A549 (cell line): ENCODE results near the gene SWI5. TPM values are rescaled to one million over a fixed set of nuclear protein-coding genes. Genes with fewer than 3 reads are reported as not detected.

Source experiments
- ATAC-seq, 2 experiments: fragments of 200-7000 bp in 1 of 2; fragments of >200 bp in 1 of 2; cut with Nextera tagmentation in 1 of 2; cut with Tn5 transposase in 1 of 2; 3 replicates each; pipeline versions ENCODE4 v1.8.0 to v1.9.1; 2018 to 2020; ENCODE audit warnings: mild to moderate bottlenecking in 1 of 2, moderate library complexity in 1 of 2
- CTCF ChIA-PET: fragments of 300-600 bp; sonication (Branson Sonifier 250); formaldehyde crosslinking; extraction: SDS; loops from one replicate; lab custom pipeline; 2021; ENCODE audit warnings: antibody characterized with exemption, inconsistent platforms; lab: Yijun Ruan, JAX
- POLR2A ChIA-PET: fragments of 350-600 bp; formaldehyde crosslinking; extraction: SDS; loops from one replicate; lab custom pipeline; 2021; ENCODE audit warnings: antibody characterized with exemption, inconsistent platforms; lab: Yijun Ruan, JAX
- DNase-seq, 2 experiments: peaks; one replicate each; pipeline versions ENCODE4 v3.0.0 to v3.0.0-alpha.2; 2011 to 2016; ENCODE audit warnings: low read depth in 1 of 2, low spot score in 1 of 2
- FAIRE-seq: peaks from 2 replicates; lab custom pipeline; 2011; peaks lifted over from hg19 to GRCh38; lab: Jason Lieb, UNC
- H3K27ac ChIP-seq, 2 experiments: fragments of >200 bp; sonication (Bioruptor Twin); formaldehyde crosslinking; 3 replicates each; pipeline ENCODE4 v1.5.1; 2016 to 2017
- H3K4me1 ChIP-seq: fragments of >200 bp; sonication (Bioruptor Twin); formaldehyde crosslinking; 3 replicates; pipeline ENCODE4 v1.6.1; 2016
- H3K4me2 ChIP-seq: fragments of >200 bp; sonication (Bioruptor Twin); formaldehyde crosslinking; 3 replicates; pipeline ENCODE4 v1.6.1; 2016
- H3K4me3 ChIP-seq: fragments of >200 bp; sonication (Bioruptor Twin); formaldehyde crosslinking; 3 replicates; pipeline ENCODE4 v1.5.1; 2016
- H3K9me3 ChIP-seq: fragments of >200 bp; sonication (Bioruptor Twin); formaldehyde crosslinking; 3 replicates; pipeline ENCODE4 v1.6.1; 2016
- CEBPB ChIP-seq, 2 experiments: fragments of >200 bp in 1 of 2; sonication (Bioruptor Twin) in 1 of 2; formaldehyde crosslinking in 1 of 2; IDR thresholded peaks; 2 replicates each; pipeline ENCODE4 v1.6.1; 2012 to 2016
- CHD2 ChIP-seq: fragments of 150-350 bp; IDR thresholded peaks from 2 replicates; pipeline ENCODE4 v1.6.1; 2014; ENCODE audit warnings: low read length; ENCODE audit not compliant: partially characterized antibody
- EP300 ChIP-seq, 2 experiments: fragments of >200 bp; sonication (Bioruptor Twin); formaldehyde crosslinking; IDR thresholded peaks; 2 replicates in 1 of 2; 3 replicates in 1 of 2; pipeline ENCODE4 v1.6.1; 2016 to 2017
- FOSL2 ChIP-seq, 2 experiments: fragments of 450-650 bp in 1 of 2; fragments of >200 bp in 1 of 2; sonication (Bioruptor Twin) in 1 of 2; formaldehyde crosslinking; IDR thresholded peaks; 2 replicates each; pipeline versions ENCODE4 v1.5.0 to v1.6.1; 2016 to 2020; ENCODE audit warnings: mild to moderate bottlenecking in 1 of 2, moderate library complexity in 1 of 2
- FOXS1 ChIP-seq: fragments of 250-450 bp; sonication (Bioruptor Pico); IDR thresholded peaks from 2 replicates; pipeline ENCODE4 v1.5.0; 2020; ENCODE audit warnings: mild to moderate bottlenecking, moderate library complexity
- HDAC2 ChIP-seq: fragments of 200-600 bp; sonication (generic); IDR thresholded peaks from 2 replicates; pipeline ENCODE4 v1.6.1; 2016
- HES2 ChIP-seq: fragments of >200 bp; sonication (Bioruptor Twin); formaldehyde crosslinking; IDR thresholded peaks from 2 replicates; pipeline ENCODE4 v1.6.1; 2016
- HEYL ChIP-seq: fragments of 250-450 bp; sonication (Bioruptor Pico); IDR thresholded peaks from 2 replicates; pipeline ENCODE4 v1.8.0; 2021; ENCODE audit warnings: mild to moderate bottlenecking, moderate library complexity
- HMGXB4 ChIP-seq: fragments of 250-450 bp; sonication (Bioruptor Pico); IDR thresholded peaks from 2 replicates; pipeline ENCODE4 v1.5.0; 2021; ENCODE audit warnings: mild to moderate bottlenecking, moderate library complexity, borderline replicate concordance
- HOXA7 ChIP-seq: fragments of 250-450 bp; sonication (Bioruptor Pico); IDR thresholded peaks from 2 replicates; pipeline ENCODE4 v1.5.0; 2020; ENCODE audit warnings: mild to moderate bottlenecking, moderate library complexity
- HOXB5 ChIP-seq: fragments of 250-450 bp; sonication (Bioruptor Pico); IDR thresholded peaks from 2 replicates; pipeline ENCODE4 v1.5.0; 2020; ENCODE audit warnings: mild to moderate bottlenecking, moderate library complexity
- JUNB ChIP-seq: fragments of >200 bp; sonication (Bioruptor Twin); formaldehyde crosslinking; IDR thresholded peaks from 2 replicates; pipeline ENCODE4 v1.6.1; 2016
- KDM5A ChIP-seq: fragments of 200-600 bp; sonication (generic); IDR thresholded peaks from 2 replicates; pipeline ENCODE4 v1.6.1; 2016; ENCODE audit warnings: antibody characterized with exemption, mild to moderate bottlenecking
- MAFK ChIP-seq: fragments of 450-650 bp; IDR thresholded peaks from 2 replicates; pipeline ENCODE4 v1.6.1; 2014; ENCODE audit not compliant: partially characterized antibody
- MAX ChIP-seq: IDR thresholded peaks from 2 replicates; pipeline ENCODE4 v1.6.1; 2012
- MYC ChIP-seq: IDR thresholded peaks from 2 replicates; pipeline ENCODE4 v1.6.1; 2012; ENCODE audit warnings: mild to moderate bottlenecking, inconsistent platforms, low read length, improper control_type of control experiment, borderline replicate concordance
- NFE2L2 ChIP-seq: fragments of 150-350 bp; conservative IDR thresholded peaks from 2 replicates; pipeline ENCODE4 v1.6.1; 2014; ENCODE audit warnings: low read length
- PHF8 ChIP-seq: fragments of 200-600 bp; sonication (generic); IDR thresholded peaks from 2 replicates; pipeline ENCODE4 v1.6.1; 2016; ENCODE audit warnings: low read depth, mild to moderate bottlenecking, antibody characterized with exemption, moderate library complexity, borderline replicate concordance
- RARB ChIP-seq: fragments of 250-450 bp; sonication (Bioruptor Pico); IDR thresholded peaks from 2 replicates; pipeline ENCODE4 v1.8.0; 2021; ENCODE audit warnings: mild to moderate bottlenecking, moderate library complexity
- RCOR1 ChIP-seq: fragments of 150-350 bp; IDR thresholded peaks from 2 replicates; pipeline ENCODE4 v1.6.1; 2014; ENCODE audit warnings: antibody characterized with exemption, low read length, low read depth
- REST ChIP-seq: fragments of 200-600 bp; sonication (generic); IDR thresholded peaks from 2 replicates; pipeline ENCODE4 v1.6.1; 2016; ENCODE audit warnings: antibody characterized with exemption, mild to moderate bottlenecking, moderate library complexity
- ZC3H11A ChIP-seq: fragments of 450-650 bp; IDR thresholded peaks from 2 replicates; pipeline ENCODE4 v1.6.1; 2014; ENCODE audit warnings: antibody characterized with exemption, mild to moderate bottlenecking
- WGBS: methylation state at CpG from one replicate; pipeline ENCODE4 v1.1.6; 2017; ENCODE audit errors: missing lambda C conversion rate; 5-methylcytosine and 5-hydroxymethylcytosine counted together
- polyA plus RNA-seq, 4 experiments: library from polyadenylated mRNA; depleted of rRNA in 3 of 4; stranded (reverse); fragments of >200 nt; fragmentation: RNase III in 1 of 4; extraction: RNeasy Plus Mini Kit Qiagen cat#74134 plus additional on column Dnase treatment in 1 of 4; gene quantifications; 2 replicates in 3 of 4; 3 replicates in 1 of 4; pipeline ENCODE4 v1.2.3, GENCODE V29; 2011 to 2017
- TF ChIP-seq, protein P1 (sequence below): fragments of >200 bp; sonication (Bioruptor Twin); formaldehyde crosslinking; IDR thresholded peaks from 3 replicates; pipeline ENCODE4 v1.6.1; 2016
- TF ChIP-seq, protein P2 (sequence below): fragments of 450-650 bp; IDR thresholded peaks from 2 replicates; pipeline ENCODE4 v1.6.1; 2014; ENCODE audit warnings: antibody characterized with exemption
- TF ChIP-seq, protein P3 (sequence below): fragments of >200 bp; sonication (Bioruptor Twin); formaldehyde crosslinking; IDR thresholded peaks from 3 replicates; pipeline ENCODE4 v1.5.1; 2016

The SWI5 gene
- polyA plus RNA-seq, 2 of the 4 experiments (the other 2 are of a cell fraction) = 45.3 to 66.8 TPM

- no peak for DNase-seq
- H3K4me1 ChIP-seq = peaks cover 20% of the 10 kb centered on the region
- peak overlapping the region; percentile 74 for H3K4me3 ChIP-seq
- TF ChIP-seq, protein P1, sequence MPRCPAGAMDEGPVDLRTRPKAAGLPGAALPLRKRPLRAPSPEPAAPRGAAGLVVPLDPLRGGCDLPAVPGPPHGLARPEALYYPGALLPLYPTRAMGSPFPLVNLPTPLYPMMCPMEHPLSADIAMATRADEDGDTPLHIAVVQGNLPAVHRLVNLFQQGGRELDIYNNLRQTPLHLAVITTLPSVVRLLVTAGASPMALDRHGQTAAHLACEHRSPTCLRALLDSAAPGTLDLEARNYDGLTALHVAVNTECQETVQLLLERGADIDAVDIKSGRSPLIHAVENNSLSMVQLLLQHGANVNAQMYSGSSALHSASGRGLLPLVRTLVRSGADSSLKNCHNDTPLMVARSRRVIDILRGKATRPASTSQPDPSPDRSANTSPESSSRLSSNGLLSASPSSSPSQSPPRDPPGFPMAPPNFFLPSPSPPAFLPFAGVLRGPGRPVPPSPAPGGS = 0 out of 3 replicates have a peak, but pooled peaks have one; percentile 19
- TF ChIP-seq KDM5A (peak; percentile 53), REST (no peak), FOXS1 (CRISPR knock-in tag) (no peak), PHF8 (peak; percentile 26; the same call in 1 of the 2 replicates), CHD2 (no peak)
- TF ChIP-seq, protein P2, sequence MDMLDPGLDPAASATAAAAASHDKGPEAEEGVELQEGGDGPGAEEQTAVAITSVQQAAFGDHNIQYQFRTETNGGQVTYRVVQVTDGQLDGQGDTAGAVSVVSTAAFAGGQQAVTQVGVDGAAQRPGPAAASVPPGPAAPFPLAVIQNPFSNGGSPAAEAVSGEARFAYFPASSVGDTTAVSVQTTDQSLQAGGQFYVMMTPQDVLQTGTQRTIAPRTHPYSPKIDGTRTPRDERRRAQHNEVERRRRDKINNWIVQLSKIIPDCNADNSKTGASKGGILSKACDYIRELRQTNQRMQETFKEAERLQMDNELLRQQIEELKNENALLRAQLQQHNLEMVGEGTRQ = peak; percentile 91
- FAIRE-seq = no peak
- CTCF ChIA-PET = interaction anchor here (0.9 to 2.9 kb wide), 6 partner anchors 11 to 27 kb away, joined by 4 to 16 read pairs (median 7); no protein-coding TSS in a partner anchor
- H3K27ac ChIP-seq = peak overlapping the region; percentile 97 to 99
- peak overlapping the region; percentile 86 for H3K4me2 ChIP-seq
- H3K9me3 ChIP-seq = no peaks in the 10 kb centered on the region
- peak; percentile 10 to 38; a peak in 4 of 6 replicates for ATAC-seq
- WGBS = 2% methylated on average over 21 of the region's 21 CpGs
- POLR2A ChIA-PET = no interaction called here
These were observed 45.9 kb downstream of the SWI5 start for GRCh38 chr9:128321879-128322403.

- H3K9me3 ChIP-seq = no peaks in the 10 kb centered on the region
- H3K4me2 ChIP-seq = peak within 1 kb of the TSS; percentile 95
- H3K4me3 ChIP-seq = peak within 1 kb of the TSS; percentile 74
- DNase-seq = peak; percentile 96 to 97
- FAIRE-seq = no peak
- WGBS = under 1% methylated on average over 59 of the region's 83 CpGs
- peak within 1 kb of the TSS; percentile 97 to 99 for H3K27ac ChIP-seq
- ChIA-PET POLR2A (no interaction called here), CTCF (interaction anchor here (1.8 to 3.6 kb wide), 4 partner anchors 10 to 27 kb away, joined by 4 to 19 read pairs (median 9); no protein-coding TSS in a partner anchor)
- H3K4me1 ChIP-seq = peaks cover 20% of the 10 kb centered on the region
- peak; percentile 96 to 99 for ATAC-seq
- TF ChIP-seq HMGXB4 (CRISPR knock-in tag) (peak; percentile 60; the same call in 1 of the 2 replicates), HDAC2 (no peak), JUNB (no peak), MYC (peak; percentile 99), HOXA7 (CRISPR knock-in tag) (no peak), EP300 (IDR thresholded peaks at IDR 0.05) (no peak), CEBPB (IDR thresholded peaks at IDR 0.05) (peak in 1 of 2 experiments; percentile 48; a peak in 2 of 4 replicates), HES2 (no peak), MAFK (peak; percentile 38), RARB (CRISPR knock-in tag) (no peak), HEYL (CRISPR knock-in tag) (no peak), NFE2L2 (no peak), FOSL2 (IDR thresholded peaks at IDR 0.05) (no peak), FOSL2 (CRISPR knock-in tag; IDR thresholded peaks at IDR 0.05) (peak; percentile 54; the same call in 1 of the 2 replicates), HOXB5 (CRISPR knock-in tag) (no peak), RCOR1 (no peak), ZC3H11A (peak; percentile 4; the same call in 1 of the 2 replicates), MAX (peak; percentile 98)
- TF ChIP-seq, protein P3, sequence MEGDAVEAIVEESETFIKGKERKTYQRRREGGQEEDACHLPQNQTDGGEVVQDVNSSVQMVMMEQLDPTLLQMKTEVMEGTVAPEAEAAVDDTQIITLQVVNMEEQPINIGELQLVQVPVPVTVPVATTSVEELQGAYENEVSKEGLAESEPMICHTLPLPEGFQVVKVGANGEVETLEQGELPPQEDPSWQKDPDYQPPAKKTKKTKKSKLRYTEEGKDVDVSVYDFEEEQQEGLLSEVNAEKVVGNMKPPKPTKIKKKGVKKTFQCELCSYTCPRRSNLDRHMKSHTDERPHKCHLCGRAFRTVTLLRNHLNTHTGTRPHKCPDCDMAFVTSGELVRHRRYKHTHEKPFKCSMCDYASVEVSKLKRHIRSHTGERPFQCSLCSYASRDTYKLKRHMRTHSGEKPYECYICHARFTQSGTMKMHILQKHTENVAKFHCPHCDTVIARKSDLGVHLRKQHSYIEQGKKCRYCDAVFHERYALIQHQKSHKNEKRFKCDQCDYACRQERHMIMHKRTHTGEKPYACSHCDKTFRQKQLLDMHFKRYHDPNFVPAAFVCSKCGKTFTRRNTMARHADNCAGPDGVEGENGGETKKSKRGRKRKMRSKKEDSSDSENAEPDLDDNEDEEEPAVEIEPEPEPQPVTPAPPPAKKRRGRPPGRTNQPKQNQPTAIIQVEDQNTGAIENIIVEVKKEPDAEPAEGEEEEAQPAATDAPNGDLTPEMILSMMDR = no peak
These were observed 46.5 kb downstream of the SWI5 start, which contains the start of the genes COQ4 and TRUB2 for GRCh38 chr9:128322404-128323211. Gene COQ4 (plus strand): TSS chr9:128322839. CDS start chr9:128322859, 20 bp downstream. Gene TRUB2 (minus strand): TSS chr9:128322447. CDS start chr9:128322408, 39 bp downstream.
